Measurements from ENCODE around the gene RANBP17.

DNA sequence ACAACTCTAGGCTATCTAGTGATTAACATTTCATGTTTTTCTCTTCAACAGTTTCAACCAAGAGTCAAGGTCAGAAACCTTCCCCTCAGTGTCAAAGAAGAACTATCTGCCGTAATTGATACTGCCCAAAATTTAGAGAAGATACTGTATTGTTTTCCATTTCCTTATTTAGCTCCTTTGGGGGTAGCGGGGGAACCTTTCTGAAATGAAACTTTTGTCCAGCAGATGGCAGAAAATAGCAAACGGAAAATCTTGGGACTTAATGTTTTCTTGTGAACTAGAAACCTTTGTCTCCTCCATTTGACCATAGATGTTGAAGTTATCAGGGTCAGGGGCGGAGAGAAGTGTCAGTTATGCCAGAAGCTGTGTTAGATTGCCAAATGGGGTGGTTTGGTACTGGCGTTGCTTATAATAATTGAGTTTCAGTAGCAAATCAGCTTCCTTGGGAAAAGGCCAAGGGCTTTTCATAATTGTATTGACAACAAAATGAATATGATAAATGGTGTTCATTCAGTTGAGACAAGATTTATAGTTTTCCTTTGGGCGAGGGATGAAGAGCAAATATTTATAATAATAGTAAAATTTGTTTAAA is 345.5 kb downstream of the RANBP17 start:
- TF ChIP-seq, protein P1, sequence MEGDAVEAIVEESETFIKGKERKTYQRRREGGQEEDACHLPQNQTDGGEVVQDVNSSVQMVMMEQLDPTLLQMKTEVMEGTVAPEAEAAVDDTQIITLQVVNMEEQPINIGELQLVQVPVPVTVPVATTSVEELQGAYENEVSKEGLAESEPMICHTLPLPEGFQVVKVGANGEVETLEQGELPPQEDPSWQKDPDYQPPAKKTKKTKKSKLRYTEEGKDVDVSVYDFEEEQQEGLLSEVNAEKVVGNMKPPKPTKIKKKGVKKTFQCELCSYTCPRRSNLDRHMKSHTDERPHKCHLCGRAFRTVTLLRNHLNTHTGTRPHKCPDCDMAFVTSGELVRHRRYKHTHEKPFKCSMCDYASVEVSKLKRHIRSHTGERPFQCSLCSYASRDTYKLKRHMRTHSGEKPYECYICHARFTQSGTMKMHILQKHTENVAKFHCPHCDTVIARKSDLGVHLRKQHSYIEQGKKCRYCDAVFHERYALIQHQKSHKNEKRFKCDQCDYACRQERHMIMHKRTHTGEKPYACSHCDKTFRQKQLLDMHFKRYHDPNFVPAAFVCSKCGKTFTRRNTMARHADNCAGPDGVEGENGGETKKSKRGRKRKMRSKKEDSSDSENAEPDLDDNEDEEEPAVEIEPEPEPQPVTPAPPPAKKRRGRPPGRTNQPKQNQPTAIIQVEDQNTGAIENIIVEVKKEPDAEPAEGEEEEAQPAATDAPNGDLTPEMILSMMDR (IDR thresholded peaks at IDR 0.05) = peak in 5 of 6 experiments; percentile 23 to 54 (median 44)
- no peak for TF ChIP-seq POLR2A (IDR thresholded peaks at IDR 0.05)
